Activated naive CD8-positive, alpha-beta T cell treated with anti-CD3 and anti-CD28 coated beads, Interleukin-2, amount 50 U/mL, for 24 hours (primary cell): ENCODE data around the gene WDR26.

ENCODE experiments used
- ATAC-seq: fragments of 150-1000 bp; cut with Tn5 transposase; one replicate; pipeline ENCODE4 v1.10.0; 2021
- DNase-seq: peaks from one replicate; pipeline ENCODE4 v3.0.0; 2021
- H3K27ac Mint-ChIP-seq: one replicate; pipeline ENCODE4 v1.8.0; 2021; ENCODE audit warnings: mild to moderate bottlenecking, mixed read lengths
- H3K27me3 Mint-ChIP-seq: one replicate; pipeline ENCODE4 v1.8.0; 2021; ENCODE audit warnings: mixed read lengths
- H3K36me3 Mint-ChIP-seq: one replicate; pipeline ENCODE4 v1.8.0; 2021; ENCODE audit warnings: low read depth, mixed read lengths
- H3K4me1 Mint-ChIP-seq: one replicate; pipeline ENCODE4 v1.8.0; 2021; ENCODE audit warnings: mixed read lengths
- H3K4me3 Mint-ChIP-seq: one replicate; pipeline ENCODE4 v1.8.0; 2021; ENCODE audit warnings: mild to moderate bottlenecking, moderate library complexity, mixed read lengths
- H3K9me3 Mint-ChIP-seq: one replicate; pipeline ENCODE4 v1.8.0; 2021; ENCODE audit warnings: mixed read lengths

The WDR26 gene

GRCh38 chr1:224392411-224393249 is 42.0 kb downstream of the WDR26 start:
- DNase-seq (no peak), ATAC-seq (peak; percentile 77)
- Mint-ChIP-seq H3K27me3 (no peaks in the 10 kb centered on the region), H3K9me3 (no peaks in the 10 kb centered on the region), H3K4me3 (no peak overlapping the region), H3K4me1 (peaks cover 29% of the 10 kb centered on the region), H3K27ac (peak overlapping the region; percentile 82), H3K36me3 (peaks cover 76% of the 10 kb centered on the region)

DNA sequence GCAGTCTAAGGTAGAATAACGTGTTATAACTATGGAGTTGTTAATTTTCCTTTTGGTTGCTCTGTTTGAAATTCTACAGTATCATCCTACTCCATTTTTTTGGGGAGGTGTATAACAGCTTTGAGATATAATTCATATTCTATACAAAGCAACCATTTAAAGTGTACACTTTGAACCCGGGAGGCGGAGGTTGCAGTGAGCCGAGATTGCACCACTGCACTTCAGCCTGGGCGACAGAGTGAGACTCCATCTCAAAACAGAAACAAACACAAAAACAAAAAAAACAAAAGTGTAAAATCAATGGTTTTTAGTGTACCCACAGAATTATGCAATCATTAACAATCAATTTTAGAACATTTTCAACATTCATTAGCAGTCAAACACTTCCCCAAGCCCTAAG is 44.1 kb downstream of the WDR26 start:
- Mint-ChIP-seq H3K4me1 (peaks cover 45% of the 10 kb centered on the region), H3K4me3 (no peak overlapping the region), H3K36me3 (peaks cover 61% of the 10 kb centered on the region), H3K27me3 (no peaks in the 10 kb centered on the region), H3K9me3 (no peaks in the 10 kb centered on the region), H3K27ac (no peak overlapping the region)
- ATAC-seq (no peak), DNase-seq (no peak)

DNA sequence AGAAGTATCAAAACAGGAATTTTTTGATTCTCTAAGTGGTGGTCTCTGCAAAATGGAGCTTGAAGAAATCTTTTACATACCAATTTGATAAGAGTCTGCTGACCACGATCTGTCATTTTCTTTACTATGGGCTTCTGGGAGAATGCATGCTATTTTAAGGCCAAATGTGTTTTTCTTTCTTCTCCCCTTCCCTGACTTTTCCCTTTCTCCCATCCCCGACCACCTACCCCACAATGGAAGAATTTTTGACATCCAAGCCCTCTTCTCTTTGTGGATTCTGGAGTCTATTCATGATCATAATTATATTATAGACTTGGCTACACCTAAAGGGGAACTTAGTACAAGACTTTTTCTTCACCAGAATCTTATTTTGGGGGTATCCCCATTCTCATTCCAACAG is 46.7 kb downstream of the WDR26 start:
- Mint-ChIP-seq H3K4me1 (peaks cover 44% of the 10 kb centered on the region), H3K27me3 (no peaks in the 10 kb centered on the region), H3K36me3 (peaks cover 50% of the 10 kb centered on the region), H3K4me3 (no peak overlapping the region), H3K27ac (no peak overlapping the region), H3K9me3 (no peaks in the 10 kb centered on the region)
- DNase-seq (no peak), ATAC-seq (no peak)

- ATAC-seq (peak; percentile 84), DNase-seq (no peak)
- H3K4me3 Mint-ChIP-seq, result no peak overlapping the region
- H3K4me1 Mint-ChIP-seq, result peaks cover 44% of the 10 kb centered on the region
- H3K36me3 Mint-ChIP-seq, result peaks cover 46% of the 10 kb centered on the region
- H3K27me3 Mint-ChIP-seq, result no peaks in the 10 kb centered on the region
- peak overlapping the region; percentile 4 for H3K27ac Mint-ChIP-seq
- no peaks in the 10 kb centered on the region for H3K9me3 Mint-ChIP-seq
Observed at GRCh38 chr1:224387302-224387912, 47.2 kb downstream of the WDR26 start.

- Mint-ChIP-seq H3K9me3 (no peaks in the 10 kb centered on the region), H3K4me1 (peaks cover 76% of the 10 kb centered on the region), H3K27ac (no peak overlapping the region), H3K4me3 (no peak overlapping the region), H3K36me3 (peaks cover 30% of the 10 kb centered on the region), H3K27me3 (no peaks in the 10 kb centered on the region)
- ATAC-seq, result no peak
- DNase-seq, result no peak
Observed at GRCh38 chr1:224383218-224383617, 51.4 kb downstream of the WDR26 start.

DNA sequence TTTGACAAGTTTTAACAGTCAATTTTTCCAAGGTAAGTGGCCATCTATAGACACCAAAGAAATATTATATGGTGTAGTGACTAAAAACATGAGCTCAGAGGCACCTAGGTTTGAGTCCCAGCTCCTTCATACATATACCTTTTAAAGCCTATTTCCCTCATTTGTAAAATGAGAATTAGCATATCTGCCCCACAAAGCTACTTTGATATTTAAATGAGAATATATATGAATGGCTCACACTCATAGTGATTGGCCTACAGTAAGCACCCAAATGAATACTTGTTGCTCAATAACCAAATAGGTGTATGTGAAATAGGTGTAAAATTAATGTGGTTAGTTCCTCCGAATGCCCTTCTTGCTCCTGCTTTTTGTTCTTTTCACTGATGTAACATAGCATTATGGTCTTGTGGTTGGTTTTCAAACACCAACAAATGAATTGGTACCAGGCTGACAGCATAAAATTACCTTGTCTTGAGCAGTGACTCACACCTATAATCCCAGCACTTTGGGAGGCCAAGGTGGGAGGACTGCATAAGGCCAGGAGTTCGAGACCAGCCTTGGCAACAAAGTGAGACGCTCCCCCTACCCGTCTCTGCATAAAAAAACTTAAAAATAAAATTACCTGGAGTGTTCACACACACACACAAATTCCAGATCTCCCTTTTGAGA is 52.6 kb downstream of the WDR26 start:
- Mint-ChIP-seq H3K4me1 (peaks cover 76% of the 10 kb centered on the region), H3K27ac (peak overlapping the region; percentile 91), H3K9me3 (no peaks in the 10 kb centered on the region), H3K4me3 (peak overlapping the region; percentile 48), H3K36me3 (peaks cover 37% of the 10 kb centered on the region), H3K27me3 (no peaks in the 10 kb centered on the region)
- DNase-seq (peak; percentile 29), ATAC-seq (peak; percentile 85)

DNA sequence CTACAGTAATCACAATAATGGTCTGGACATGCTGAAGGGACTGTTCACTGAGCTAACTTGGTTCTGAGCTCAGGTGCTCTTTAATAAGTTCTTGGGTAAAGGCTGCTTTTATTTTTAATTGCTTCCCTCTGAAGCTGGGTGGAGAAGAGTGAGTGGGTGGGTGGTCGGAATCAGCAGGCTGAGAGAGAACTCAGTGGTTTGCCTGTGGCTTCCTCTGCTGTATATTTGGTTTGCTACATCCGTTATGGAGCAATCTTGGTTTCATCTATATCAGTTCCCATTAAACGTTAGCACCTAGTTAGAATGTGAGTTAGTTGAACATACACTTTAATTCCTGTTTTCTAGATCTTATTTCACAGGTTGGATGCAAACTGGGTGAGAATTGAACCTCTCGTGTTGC is 54.6 kb downstream of the WDR26 start:
- Mint-ChIP-seq H3K9me3 (no peaks in the 10 kb centered on the region), H3K27me3 (no peaks in the 10 kb centered on the region), H3K4me1 (peaks cover 83% of the 10 kb centered on the region), H3K36me3 (peaks cover 51% of the 10 kb centered on the region), H3K27ac (peak overlapping the region; percentile 81), H3K4me3 (peak overlapping the region; percentile 59)
- DNase-seq (peak; percentile 57), ATAC-seq (peak; percentile 30)

DNA sequence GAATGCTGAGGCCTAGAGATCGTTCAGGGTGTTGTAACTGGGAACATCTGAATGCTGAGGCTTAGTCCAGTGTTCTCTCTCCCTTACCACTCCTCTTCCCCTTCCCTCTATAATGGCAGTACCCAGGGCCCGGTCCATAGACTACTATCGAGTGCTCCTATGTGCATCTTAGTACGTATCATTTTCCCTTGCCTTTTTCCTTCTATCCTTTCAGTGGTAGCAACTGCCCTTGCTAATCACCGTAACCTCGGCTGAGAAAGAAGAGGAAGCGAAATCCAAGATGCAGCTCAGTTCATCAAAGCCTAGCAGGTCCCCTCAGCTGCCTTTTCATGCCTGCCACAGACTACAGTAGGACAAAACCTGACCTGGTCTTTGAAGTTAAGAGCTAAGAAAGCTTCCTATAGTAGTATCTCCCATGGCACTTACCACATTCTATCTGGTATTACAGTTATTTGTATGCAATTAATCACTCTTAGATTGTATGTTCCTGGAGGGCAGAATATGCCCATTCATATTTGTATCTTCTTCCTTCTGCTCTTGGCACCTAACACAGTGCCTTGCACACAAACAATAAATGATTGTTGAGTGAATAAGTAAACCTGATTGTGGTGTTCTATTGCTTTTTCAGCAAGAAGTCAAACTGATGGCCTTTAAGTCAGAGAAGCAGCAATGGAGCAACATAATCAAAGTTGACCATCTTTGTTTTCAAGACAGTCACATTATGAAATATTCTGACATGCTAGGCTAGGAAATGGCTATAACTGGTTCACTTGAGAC is 55.6 kb downstream of the WDR26 start:
- ATAC-seq (no peak), DNase-seq (no peak)
- H3K27me3 Mint-ChIP-seq, result no peaks in the 10 kb centered on the region
- H3K4me3 Mint-ChIP-seq, result no peak overlapping the region
- no peaks in the 10 kb centered on the region for H3K9me3 Mint-ChIP-seq
- peaks cover 91% of the 10 kb centered on the region for H3K4me1 Mint-ChIP-seq
- H3K36me3 Mint-ChIP-seq, result peaks cover 58% of the 10 kb centered on the region
- peak overlapping the region; percentile 20 for H3K27ac Mint-ChIP-seq

DNA sequence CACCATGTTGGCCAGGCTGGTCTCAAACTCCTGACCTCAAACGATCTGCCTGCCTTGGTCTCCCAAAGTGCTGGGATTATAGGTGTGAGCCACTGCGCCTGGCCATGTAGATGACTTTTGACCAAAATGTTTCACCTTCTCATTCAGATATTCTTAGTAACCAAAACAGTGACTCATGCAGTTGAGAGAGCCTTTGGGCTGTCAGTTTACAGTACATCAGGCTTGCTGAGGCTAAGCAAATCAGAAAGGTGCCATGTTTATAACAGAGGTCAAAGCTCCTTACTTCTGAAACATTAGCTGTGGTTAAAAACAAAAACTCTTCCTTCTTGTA is 57.0 kb downstream of the WDR26 start:
- Mint-ChIP-seq H3K4me3 (peak overlapping the region; percentile 12), H3K4me1 (peaks cover 93% of the 10 kb centered on the region), H3K9me3 (no peaks in the 10 kb centered on the region), H3K36me3 (peaks cover 64% of the 10 kb centered on the region), H3K27me3 (no peaks in the 10 kb centered on the region), H3K27ac (peak overlapping the region; percentile 75)
- DNase-seq (peak; percentile 31), ATAC-seq (peak; percentile 55)

GRCh38 chr1:224375059-224375458 is 59.5 kb downstream of the WDR26 start:
- DNase-seq, result no peak
- H3K27ac Mint-ChIP-seq, result no peak overlapping the region
- no peaks in the 10 kb centered on the region for H3K9me3 Mint-ChIP-seq
- H3K36me3 Mint-ChIP-seq, result peaks cover 81% of the 10 kb centered on the region
- H3K4me3 Mint-ChIP-seq, result no peak overlapping the region
- peaks cover 82% of the 10 kb centered on the region for H3K4me1 Mint-ChIP-seq
- no peak for ATAC-seq
- no peaks in the 10 kb centered on the region for H3K27me3 Mint-ChIP-seq

DNA sequence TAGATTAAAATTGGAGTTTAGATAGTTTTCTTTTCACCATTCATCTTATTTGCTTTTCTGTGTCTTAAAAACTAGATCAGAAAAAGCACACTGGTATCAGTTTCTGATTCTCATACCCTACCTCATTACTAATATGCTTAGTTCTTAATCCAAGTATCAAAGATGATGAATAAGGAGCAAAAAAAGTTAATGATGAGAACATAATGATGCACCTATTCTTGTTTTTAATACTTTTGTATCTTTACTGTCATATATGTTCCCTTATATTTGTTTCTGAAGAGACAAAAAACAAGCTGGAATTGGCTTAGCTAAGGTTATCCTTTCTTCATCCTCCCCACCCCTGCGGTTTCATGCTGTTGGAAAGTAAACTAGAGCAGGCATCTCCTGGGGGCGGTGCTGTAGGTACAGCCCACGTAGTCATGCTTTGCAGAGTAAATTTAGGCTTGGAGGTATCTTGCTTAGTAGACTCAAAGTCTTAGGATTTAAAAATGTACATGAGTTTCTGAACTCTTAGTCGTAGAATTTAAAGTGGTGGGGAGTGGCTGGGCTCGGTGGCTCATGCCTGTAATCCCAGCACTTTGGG is 61.5 kb downstream of the WDR26 start:
- Mint-ChIP-seq H3K27ac (no peak overlapping the region), H3K4me1 (peaks cover 80% of the 10 kb centered on the region), H3K27me3 (no peaks in the 10 kb centered on the region), H3K36me3 (peaks cover 82% of the 10 kb centered on the region), H3K9me3 (no peaks in the 10 kb centered on the region), H3K4me3 (no peak overlapping the region)
- DNase-seq (no peak), ATAC-seq (no peak)

- Mint-ChIP-seq H3K36me3 (peaks cover 74% of the 10 kb centered on the region), H3K27me3 (no peaks in the 10 kb centered on the region), H3K4me3 (peak overlapping the region; percentile 11), H3K9me3 (no peaks in the 10 kb centered on the region), H3K27ac (peak overlapping the region; percentile 73), H3K4me1 (peaks cover 64% of the 10 kb centered on the region)
- DNase-seq, result no peak
- ATAC-seq, result peak; percentile 92
Observed at GRCh38 chr1:224368409-224368808, 66.2 kb downstream of the WDR26 start.

- no peak overlapping the region for H3K27ac Mint-ChIP-seq
- H3K4me1 Mint-ChIP-seq, result peaks cover 60% of the 10 kb centered on the region
- no peaks in the 10 kb centered on the region for H3K9me3 Mint-ChIP-seq
- peak overlapping the region; percentile 85 for H3K4me3 Mint-ChIP-seq
- DNase-seq, result no peak
- H3K36me3 Mint-ChIP-seq, result peaks cover 30% of the 10 kb centered on the region
- ATAC-seq, result no peak
- no peaks in the 10 kb centered on the region for H3K27me3 Mint-ChIP-seq
Observed at GRCh38 chr1:224359207-224359606, 75.4 kb downstream of the WDR26 start.

DNA sequence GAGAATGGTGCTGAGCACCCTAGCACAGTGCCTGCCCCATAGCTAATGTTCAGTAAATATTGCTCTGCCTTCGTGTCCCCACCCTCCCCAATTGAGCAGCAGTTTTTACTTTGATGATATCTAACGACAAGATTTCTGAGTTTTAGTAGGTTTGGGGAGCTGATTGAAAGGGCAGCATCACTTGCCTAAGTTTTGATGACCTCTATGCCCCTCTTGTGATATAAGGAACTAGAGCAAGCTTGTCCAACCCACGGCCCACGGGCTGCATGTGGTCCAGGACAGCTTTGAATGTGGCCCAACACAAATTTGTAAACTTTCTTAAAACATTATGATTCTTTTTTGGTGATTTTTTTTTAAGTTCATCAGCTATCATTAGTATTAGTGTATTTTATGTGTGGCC is 76.4 kb downstream of the WDR26 start:
- Mint-ChIP-seq H3K4me3 (peak overlapping the region; percentile 85), H3K9me3 (no peaks in the 10 kb centered on the region), H3K27me3 (no peaks in the 10 kb centered on the region), H3K4me1 (peaks cover 63% of the 10 kb centered on the region), H3K27ac (peak overlapping the region; percentile 67), H3K36me3 (peaks cover 23% of the 10 kb centered on the region)
- no peak for DNase-seq
- no peak for ATAC-seq
